ENCODE data around the gene PHYHIPL. TPM values are rescaled to one million over a fixed set of nuclear protein-coding genes. Genes with fewer than 3 reads are reported as not detected.
A peak's percentile ranks its signal among the peaks of the same experiment; 100 is the strongest.
"Not testable (repeated sequence)": the region's sequence is repeated elsewhere in the genome, so short reads cannot be mapped to it uniquely, and the experiment has no call there.

Gene PHYHIPL
- total RNA-seq, 1 donor from 2014 or later = 0.11 TPM

DNA sequence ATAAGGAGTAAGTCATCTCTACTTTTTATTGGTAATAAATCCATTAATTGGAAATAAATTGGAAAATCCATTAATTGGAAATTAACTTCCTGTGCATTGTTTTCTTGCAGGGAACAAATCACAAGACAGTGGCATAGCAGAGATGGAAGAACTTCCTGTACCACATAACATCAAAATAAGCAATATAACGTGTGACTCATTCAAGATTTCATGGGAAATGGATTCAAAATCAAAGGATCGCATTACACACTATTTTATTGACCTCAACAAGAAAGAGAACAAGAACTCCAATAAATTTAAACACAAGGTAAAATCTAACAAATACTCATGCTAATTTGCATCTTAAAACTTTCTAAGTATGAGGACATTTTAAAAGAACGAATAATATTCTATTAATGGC lies 57.8 kb downstream of the PHYHIPL start:
- Histone ChIP-seq H3K4me3 (no peak overlapping the region), H3K9me3 (replicated peaks) (no peaks in the 10 kb centered on the region), H3K27ac (replicated peaks) (no peak overlapping the region), H3K4me1 (no peaks in the 10 kb centered on the region), H3K27me3 (ENCODE audit: low read depth) (no peaks in the 10 kb centered on the region), H3K36me3 (no peaks in the 10 kb centered on the region)
- intact Hi-C loops (cut with micrococcal nuclease) = loop anchor here (5.0 kb wide), 1 partner anchor 282 kb away; no protein-coding TSS in a partner anchor
- no peak for DNase-seq
- TF ChIP-seq, protein P1, sequence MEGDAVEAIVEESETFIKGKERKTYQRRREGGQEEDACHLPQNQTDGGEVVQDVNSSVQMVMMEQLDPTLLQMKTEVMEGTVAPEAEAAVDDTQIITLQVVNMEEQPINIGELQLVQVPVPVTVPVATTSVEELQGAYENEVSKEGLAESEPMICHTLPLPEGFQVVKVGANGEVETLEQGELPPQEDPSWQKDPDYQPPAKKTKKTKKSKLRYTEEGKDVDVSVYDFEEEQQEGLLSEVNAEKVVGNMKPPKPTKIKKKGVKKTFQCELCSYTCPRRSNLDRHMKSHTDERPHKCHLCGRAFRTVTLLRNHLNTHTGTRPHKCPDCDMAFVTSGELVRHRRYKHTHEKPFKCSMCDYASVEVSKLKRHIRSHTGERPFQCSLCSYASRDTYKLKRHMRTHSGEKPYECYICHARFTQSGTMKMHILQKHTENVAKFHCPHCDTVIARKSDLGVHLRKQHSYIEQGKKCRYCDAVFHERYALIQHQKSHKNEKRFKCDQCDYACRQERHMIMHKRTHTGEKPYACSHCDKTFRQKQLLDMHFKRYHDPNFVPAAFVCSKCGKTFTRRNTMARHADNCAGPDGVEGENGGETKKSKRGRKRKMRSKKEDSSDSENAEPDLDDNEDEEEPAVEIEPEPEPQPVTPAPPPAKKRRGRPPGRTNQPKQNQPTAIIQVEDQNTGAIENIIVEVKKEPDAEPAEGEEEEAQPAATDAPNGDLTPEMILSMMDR (IDR thresholded peaks at IDR 0.05; ENCODE audit: borderline replicate concordance) = no peak

DNA sequence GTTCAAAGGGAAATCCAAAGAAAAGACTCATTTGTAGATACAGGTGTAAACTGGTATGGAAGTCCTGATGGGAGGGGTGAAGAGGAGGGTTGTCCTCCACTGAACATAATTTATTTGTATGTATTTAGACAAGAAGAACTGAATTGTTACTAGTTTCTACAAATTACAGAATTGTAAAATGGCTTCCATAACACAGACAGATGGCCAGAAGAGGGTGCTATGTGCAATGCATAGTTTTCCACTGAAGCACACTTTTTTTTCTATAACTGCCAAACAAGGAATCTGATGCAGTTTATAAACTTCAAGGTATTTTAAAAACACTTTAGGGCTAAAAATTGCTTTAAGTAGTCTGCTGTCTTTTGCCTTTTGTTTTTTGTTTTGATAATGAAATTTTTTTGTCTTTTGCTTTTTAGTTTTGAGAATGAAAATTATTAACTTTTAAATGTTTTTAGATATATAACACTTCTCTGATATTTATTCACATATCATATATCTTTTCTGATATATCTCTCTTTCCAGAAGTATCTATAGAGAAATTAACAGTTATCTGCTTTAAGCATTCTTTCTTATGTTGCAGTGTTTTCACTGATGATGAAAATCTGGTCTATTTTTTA lies 58.5 kb downstream of the PHYHIPL start:
- TF ChIP-seq, protein P1 (IDR thresholded peaks at IDR 0.05; ENCODE audit: borderline replicate concordance) = peak; percentile 65
- H3K9me3 ChIP-seq (replicated peaks) = no peaks in the 10 kb centered on the region
- DNase-seq = no peak
- H3K4me3 ChIP-seq = no peak overlapping the region
- intact Hi-C loops (cut with micrococcal nuclease) = loop anchor here (5.0 kb wide), 2 partner anchors 283 to 387 kb away; no protein-coding TSS in a partner anchor
- no peaks in the 10 kb centered on the region for H3K4me1 ChIP-seq
- H3K27me3 ChIP-seq (ENCODE audit: low read depth) = no peaks in the 10 kb centered on the region
- H3K27ac ChIP-seq (replicated peaks) = no peak overlapping the region
- no peaks in the 10 kb centered on the region for H3K36me3 ChIP-seq

DNA sequence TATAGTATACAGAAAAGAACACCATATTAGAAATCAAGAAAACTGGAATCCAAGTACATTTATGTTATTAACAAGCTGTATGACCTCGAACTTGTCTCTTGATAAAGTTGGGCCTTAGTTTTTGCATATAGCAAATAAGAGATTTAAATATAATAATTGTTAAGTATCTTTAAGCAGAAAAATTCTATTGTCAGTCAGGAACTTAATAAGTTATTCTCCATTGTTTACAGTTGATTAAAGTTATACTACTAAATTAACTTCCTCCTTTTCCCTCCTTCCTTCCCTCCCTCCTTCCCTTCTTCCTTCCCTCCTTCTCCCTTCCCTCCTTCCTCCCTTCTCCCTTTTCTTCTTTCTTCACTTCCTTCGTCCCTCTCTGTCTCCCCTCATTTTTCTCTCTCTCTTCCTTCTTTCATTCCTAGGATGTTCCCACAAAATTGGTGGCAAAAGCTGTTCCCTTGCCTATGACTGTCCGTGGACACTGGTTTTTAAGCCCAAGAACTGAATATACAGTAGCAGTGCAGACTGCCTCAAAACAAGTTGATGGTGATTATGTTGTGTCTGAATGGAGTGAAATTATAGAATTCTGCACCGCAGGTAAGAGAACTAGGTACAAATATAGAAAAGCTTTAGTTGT lies 59.7 kb downstream of the PHYHIPL start:
- Histone ChIP-seq H3K4me3 (no peak overlapping the region), H3K27ac (replicated peaks) (no peak overlapping the region), H3K36me3 (no peaks in the 10 kb centered on the region), H3K27me3 (ENCODE audit: low read depth) (no peaks in the 10 kb centered on the region), H3K4me1 (peaks cover 4% of the 10 kb centered on the region), H3K9me3 (replicated peaks) (no peaks in the 10 kb centered on the region)
- TF ChIP-seq, protein P1 (IDR thresholded peaks at IDR 0.05; ENCODE audit: borderline replicate concordance) = no peak
- no peak for DNase-seq
- intact Hi-C loops (cut with micrococcal nuclease) = loop anchor here (5.0 kb wide), 1 partner anchor 386 kb away; no protein-coding TSS in a partner anchor

DNA sequence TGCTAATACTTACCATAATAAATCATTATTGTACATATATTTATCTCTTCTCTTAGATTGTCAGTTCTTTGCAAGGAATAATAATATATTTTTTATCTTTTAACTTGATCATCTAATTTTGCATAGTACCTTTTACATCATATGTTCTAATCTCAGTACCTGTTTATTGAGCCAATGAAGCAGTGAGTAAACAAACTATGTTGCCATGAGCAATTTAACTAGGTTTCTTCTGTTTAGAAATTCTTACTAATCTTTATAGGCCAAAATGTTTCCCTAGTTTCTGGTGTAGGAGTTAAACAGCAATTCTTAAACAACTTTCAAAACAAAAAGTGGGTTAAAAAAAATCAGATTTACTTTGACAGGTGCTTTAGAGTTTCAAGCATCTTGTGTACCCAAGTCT lies 61.3 kb downstream of the PHYHIPL start:
- H3K36me3 ChIP-seq = no peaks in the 10 kb centered on the region
- H3K4me3 ChIP-seq = no peak overlapping the region
- H3K9me3 ChIP-seq (replicated peaks) = no peaks in the 10 kb centered on the region
- H3K27me3 ChIP-seq (ENCODE audit: low read depth) = no peaks in the 10 kb centered on the region
- H3K27ac ChIP-seq (replicated peaks) = no peak overlapping the region
- TF ChIP-seq, protein P1 (IDR thresholded peaks at IDR 0.05; ENCODE audit: borderline replicate concordance) = no peak
- no peak for DNase-seq
- H3K4me1 ChIP-seq = peaks cover 4% of the 10 kb centered on the region
- intact Hi-C loops (cut with micrococcal nuclease) = loop anchor here (5.0 kb wide), 1 partner anchor 385 kb away; no protein-coding TSS in a partner anchor

DNA sequence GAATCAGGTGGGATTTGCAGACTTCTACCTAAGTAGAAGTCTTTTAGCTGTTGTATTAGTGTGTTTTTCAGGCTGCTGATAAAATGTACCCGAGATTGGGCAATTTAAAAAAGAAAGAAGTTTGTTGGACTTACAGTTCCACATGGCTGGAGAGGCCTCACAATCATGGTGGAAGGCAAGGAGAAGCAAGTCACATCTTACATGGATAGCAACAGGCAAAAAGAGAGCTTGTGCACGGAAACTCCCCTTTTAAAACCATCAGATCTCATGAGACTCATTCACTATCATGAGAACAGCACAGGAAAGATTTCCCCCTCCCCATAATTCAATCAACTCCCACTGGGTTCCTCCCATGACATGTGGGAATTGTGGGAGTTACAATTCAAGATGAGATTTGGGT lies 62.7 kb downstream of the PHYHIPL start:
- not testable (repeated sequence) for DNase-seq; H3K36me3 ChIP-seq; H3K27me3 ChIP-seq (ENCODE audit: low read depth); H3K27ac ChIP-seq (replicated peaks); H3K9me3 ChIP-seq (replicated peaks); H3K4me1 ChIP-seq; H3K4me3 ChIP-seq
- intact Hi-C loops (cut with micrococcal nuclease) = loop anchor here (5.0 kb wide), 1 partner anchor 383 kb away; no protein-coding TSS in a partner anchor

Data from left ventricle myocardium inferior (tissue), 1 donor.